Keratinocyte (primary cell): ENCODE data around the gene TMEM123.
"Not testable (repeated sequence)": the region's sequence is repeated elsewhere in the genome, so short reads cannot be mapped to it uniquely, and the experiment has no call there.

Source experiments
- EZH2 ChIP-seq: IDR thresholded peaks from one replicate; pipeline ENCODE4 v1.6.1; 2012; ENCODE audit warnings: inconsistent platforms, mild to moderate bottlenecking, low read length, moderate library complexity
- TF ChIP-seq, protein P1 (sequence below), 3 experiments: IDR thresholded peaks in 1 of 3; conservative IDR thresholded peaks in 1 of 3; optimal IDR thresholded peaks in 1 of 3; 2 replicates in 2 of 3; 3 replicates in 1 of 3; pipeline versions ENCODE3 to v1.5.1; 2011; ENCODE audit warnings: low read length in 3 of 3, mild to moderate bottlenecking in 3 of 3, moderate library complexity in 2 of 3, control low read depth in 1 of 3, inconsistent platforms in 1 of 3; ENCODE audit not compliant: insufficient read depth in 2 of 3; ENCODE audit errors: extremely low read depth in 1 of 3

DNA sequence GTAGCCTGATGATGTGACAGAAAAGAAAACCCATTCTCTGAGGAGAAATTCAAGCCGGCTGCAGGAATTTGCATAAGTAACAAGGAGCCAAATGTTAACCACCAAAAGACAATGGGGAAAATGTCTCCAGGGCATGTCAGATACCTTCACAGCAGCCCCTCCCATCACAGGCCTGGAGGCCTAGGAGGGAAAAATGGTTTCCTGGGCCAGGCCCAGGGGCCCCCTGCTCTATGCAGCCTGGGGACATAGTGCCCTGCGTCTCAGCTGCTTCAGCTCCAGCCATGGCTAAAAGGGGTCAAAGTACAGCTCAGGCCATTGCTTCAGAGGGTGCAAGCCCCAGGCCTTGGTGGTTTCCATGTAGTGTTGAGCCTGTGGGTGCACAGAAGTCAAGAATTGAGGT, 20.0 kb downstream of the TMEM123 start:
- not testable (repeated sequence) for TF ChIP-seq EZH2
- TF ChIP-seq, protein P1, sequence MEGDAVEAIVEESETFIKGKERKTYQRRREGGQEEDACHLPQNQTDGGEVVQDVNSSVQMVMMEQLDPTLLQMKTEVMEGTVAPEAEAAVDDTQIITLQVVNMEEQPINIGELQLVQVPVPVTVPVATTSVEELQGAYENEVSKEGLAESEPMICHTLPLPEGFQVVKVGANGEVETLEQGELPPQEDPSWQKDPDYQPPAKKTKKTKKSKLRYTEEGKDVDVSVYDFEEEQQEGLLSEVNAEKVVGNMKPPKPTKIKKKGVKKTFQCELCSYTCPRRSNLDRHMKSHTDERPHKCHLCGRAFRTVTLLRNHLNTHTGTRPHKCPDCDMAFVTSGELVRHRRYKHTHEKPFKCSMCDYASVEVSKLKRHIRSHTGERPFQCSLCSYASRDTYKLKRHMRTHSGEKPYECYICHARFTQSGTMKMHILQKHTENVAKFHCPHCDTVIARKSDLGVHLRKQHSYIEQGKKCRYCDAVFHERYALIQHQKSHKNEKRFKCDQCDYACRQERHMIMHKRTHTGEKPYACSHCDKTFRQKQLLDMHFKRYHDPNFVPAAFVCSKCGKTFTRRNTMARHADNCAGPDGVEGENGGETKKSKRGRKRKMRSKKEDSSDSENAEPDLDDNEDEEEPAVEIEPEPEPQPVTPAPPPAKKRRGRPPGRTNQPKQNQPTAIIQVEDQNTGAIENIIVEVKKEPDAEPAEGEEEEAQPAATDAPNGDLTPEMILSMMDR (optimal IDR thresholded peaks at IDR 0.05 in 1 of 3, IDR thresholded peaks at IDR 0.05 in 1 of 3, conservative IDR thresholded peaks at IDR 0.05 in 1 of 3; ENCODE audit: extremely low read depth in 1 of 3, insufficient read depth in 2 of 3, low read length in 3 of 3): not testable (repeated sequence)
